A549 (cell line): Measurements from ENCODE around the gene CCDC74B. TPM values are rescaled to one million over a fixed set of nuclear protein-coding genes. Genes with fewer than 3 reads are reported as not detected.
"Not testable (repeated sequence)": the region's sequence is repeated elsewhere in the genome, so short reads cannot be mapped to it uniquely, and the experiment has no call there.

Experiments
- ATAC-seq, 2 experiments: fragments of 200-7000 bp in 1 of 2; fragments of >200 bp in 1 of 2; cut with Nextera tagmentation in 1 of 2; cut with Tn5 transposase in 1 of 2; 3 replicates each; pipeline versions ENCODE4 v1.8.0 to v1.9.1; 2018 to 2020; ENCODE audit warnings: mild to moderate bottlenecking in 1 of 2, moderate library complexity in 1 of 2
- CTCF ChIA-PET: fragments of 300-600 bp; sonication (Branson Sonifier 250); formaldehyde crosslinking; extraction: SDS; loops from one replicate; lab custom pipeline; 2021; ENCODE audit warnings: antibody characterized with exemption, inconsistent platforms; lab: Yijun Ruan, JAX
- POLR2A ChIA-PET: fragments of 350-600 bp; formaldehyde crosslinking; extraction: SDS; loops from one replicate; lab custom pipeline; 2021; ENCODE audit warnings: antibody characterized with exemption, inconsistent platforms; lab: Yijun Ruan, JAX
- DNase-seq, 2 experiments: peaks; one replicate each; pipeline versions ENCODE4 v3.0.0 to v3.0.0-alpha.2; 2011 to 2016; ENCODE audit warnings: low read depth in 1 of 2, low spot score in 1 of 2
- FAIRE-seq: peaks from 2 replicates; lab custom pipeline; 2011; peaks lifted over from hg19 to GRCh38; lab: Jason Lieb, UNC
- H3K27ac ChIP-seq, 2 experiments: fragments of >200 bp; sonication (Bioruptor Twin); formaldehyde crosslinking; 3 replicates each; pipeline ENCODE4 v1.5.1; 2016 to 2017
- H3K4me1 ChIP-seq: fragments of >200 bp; sonication (Bioruptor Twin); formaldehyde crosslinking; 3 replicates; pipeline ENCODE4 v1.6.1; 2016
- H3K4me2 ChIP-seq: fragments of >200 bp; sonication (Bioruptor Twin); formaldehyde crosslinking; 3 replicates; pipeline ENCODE4 v1.6.1; 2016
- H3K4me3 ChIP-seq: fragments of >200 bp; sonication (Bioruptor Twin); formaldehyde crosslinking; 3 replicates; pipeline ENCODE4 v1.5.1; 2016
- H3K9me3 ChIP-seq: fragments of >200 bp; sonication (Bioruptor Twin); formaldehyde crosslinking; 3 replicates; pipeline ENCODE4 v1.6.1; 2016
- EHF ChIP-seq: fragments of 250-450 bp; sonication (Bioruptor Pico); IDR thresholded peaks from 2 replicates; pipeline ENCODE4 v1.5.0; 2020; ENCODE audit warnings: mild to moderate bottlenecking
- FOSL2 ChIP-seq, 2 experiments: fragments of 450-650 bp in 1 of 2; fragments of >200 bp in 1 of 2; sonication (Bioruptor Twin) in 1 of 2; formaldehyde crosslinking; IDR thresholded peaks; 2 replicates each; pipeline versions ENCODE4 v1.5.0 to v1.6.1; 2016 to 2020; ENCODE audit warnings: mild to moderate bottlenecking in 1 of 2, moderate library complexity in 1 of 2
- JUN ChIP-seq, 2 experiments: fragments of >200 bp; sonication (Bioruptor Twin); formaldehyde crosslinking; IDR thresholded peaks; 2 replicates in 1 of 2; 3 replicates in 1 of 2; pipeline ENCODE4 v1.6.1; 2016 to 2017
- MAZ ChIP-seq: fragments of 150-350 bp; IDR thresholded peaks from 2 replicates; pipeline ENCODE4 v1.6.1; 2014; ENCODE audit warnings: antibody characterized with exemption, low read depth, low read length, borderline replicate concordance
- MYC ChIP-seq: IDR thresholded peaks from 2 replicates; pipeline ENCODE4 v1.6.1; 2012; ENCODE audit warnings: mild to moderate bottlenecking, inconsistent platforms, low read length, improper control_type of control experiment, borderline replicate concordance
- PHF8 ChIP-seq: fragments of 200-600 bp; sonication (generic); IDR thresholded peaks from 2 replicates; pipeline ENCODE4 v1.6.1; 2016; ENCODE audit warnings: low read depth, mild to moderate bottlenecking, antibody characterized with exemption, moderate library complexity, borderline replicate concordance
- POLR2A ChIP-seq: IDR thresholded peaks from 2 replicates; pipeline ENCODE4 v1.6.1; 2012; ENCODE audit warnings: mild to moderate bottlenecking, low read length
- RAD21 ChIP-seq, 2 experiments: fragments of >200 bp in 1 of 2; sonication (Bioruptor Twin) in 1 of 2; formaldehyde crosslinking in 1 of 2; IDR thresholded peaks in 1 of 2; conservative IDR thresholded peaks in 1 of 2; 2 replicates in 1 of 2; 3 replicates in 1 of 2; pipeline ENCODE4 v1.6.1; 2012 to 2018; ENCODE audit warnings: inconsistent platforms in 1 of 2
- SMC3 ChIP-seq: fragments of >200 bp; sonication (Bioruptor Twin); formaldehyde crosslinking; IDR thresholded peaks from 3 replicates; pipeline ENCODE4 v1.6.1; 2018; ENCODE audit warnings: inconsistent platforms
- ZFP36 ChIP-seq: fragments of 450-650 bp; IDR thresholded peaks from 2 replicates; pipeline ENCODE4 v1.6.1; 2014; ENCODE audit warnings: borderline replicate concordance; ENCODE audit not compliant: partially characterized antibody
- WGBS: methylation state at CpG from one replicate; pipeline ENCODE4 v1.1.6; 2017; ENCODE audit errors: missing lambda C conversion rate; 5-methylcytosine and 5-hydroxymethylcytosine counted together
- polyA plus RNA-seq, 4 experiments: library from polyadenylated mRNA; depleted of rRNA in 3 of 4; stranded (reverse); fragments of >200 nt; fragmentation: RNase III in 1 of 4; extraction: RNeasy Plus Mini Kit Qiagen cat#74134 plus additional on column Dnase treatment in 1 of 4; gene quantifications; 2 replicates in 3 of 4; 3 replicates in 1 of 4; pipeline ENCODE4 v1.2.3, GENCODE V29; 2011 to 2017
- TF ChIP-seq, protein P1 (sequence below): fragments of >200 bp; sonication (Bioruptor Twin); formaldehyde crosslinking; IDR thresholded peaks from 3 replicates; pipeline ENCODE4 v1.5.1; 2016

Gene CCDC74B
- polyA plus RNA-seq, 2 of the 4 experiments (the other 2 are of a cell fraction) = 5.2 to 5.4 TPM

DNA sequence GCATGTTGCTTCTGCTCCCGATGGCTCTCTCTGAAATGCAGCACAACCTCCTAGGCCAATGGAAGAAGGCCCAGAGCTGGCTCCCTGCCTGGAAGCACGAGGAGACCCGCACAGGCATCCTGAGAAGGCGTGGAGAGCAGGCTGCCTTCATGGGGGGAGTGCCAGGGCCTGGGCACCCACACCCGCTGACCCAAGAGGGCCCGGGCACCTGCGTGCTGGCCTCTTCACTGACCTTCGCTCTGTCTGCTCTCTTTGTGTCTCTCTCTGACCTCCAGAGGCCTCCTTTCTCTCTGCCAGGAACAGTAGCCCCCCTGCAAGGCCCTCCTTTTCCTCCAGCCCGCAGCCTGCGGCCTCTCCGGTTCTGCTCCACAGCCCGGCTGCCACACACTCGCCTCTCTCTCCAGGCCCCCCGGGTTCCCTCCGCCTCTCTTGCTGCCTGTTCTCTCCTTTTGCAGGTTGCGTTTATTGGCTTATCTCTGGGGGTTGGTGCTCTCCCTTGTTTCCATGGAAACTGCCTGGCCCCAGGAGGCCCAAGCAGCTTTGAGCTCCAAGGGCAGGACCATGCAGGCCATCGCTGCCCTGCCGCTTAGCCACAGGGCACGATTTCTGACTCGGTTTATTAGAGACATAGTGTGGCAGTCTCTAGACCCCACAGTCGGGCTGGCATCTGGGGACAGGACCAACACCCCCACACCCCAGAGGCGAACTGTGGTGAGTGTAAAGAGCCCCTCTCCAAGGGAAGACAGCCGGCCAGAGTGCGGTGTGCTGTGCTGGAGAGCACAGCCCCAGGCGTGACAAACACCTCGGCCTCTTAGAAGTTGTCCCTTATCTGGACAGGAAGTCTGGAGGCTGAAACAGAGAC, 38.8 kb upstream of the CCDC74B start:
- no peak for TF ChIP-seq EHF (CRISPR knock-in tag)
- TF ChIP-seq MYC = no peak
- ATAC-seq = no peak
- H3K4me3 ChIP-seq = peak overlapping the region; percentile 99
- ChIA-PET CTCF (interaction anchor here (6.0 kb wide), 1 partner anchor 150 kb away, joined by 96 read pairs; no protein-coding TSS in a partner anchor), POLR2A (no interaction called here)
- H3K4me2 ChIP-seq = peak overlapping the region; percentile 98
- H3K4me1 ChIP-seq = peaks cover 9% of the 10 kb centered on the region; the same call in 2 of the 3 replicates
- H3K9me3 ChIP-seq = no peaks in the 10 kb centered on the region
- 82% methylated on average over 23 of the region's 26 CpGs for WGBS
- no peak for FAIRE-seq
- DNase-seq = no peak
- H3K27ac ChIP-seq = peak overlapping the region; percentile 93 to 99; a peak in 4 of 6 replicates

DNA sequence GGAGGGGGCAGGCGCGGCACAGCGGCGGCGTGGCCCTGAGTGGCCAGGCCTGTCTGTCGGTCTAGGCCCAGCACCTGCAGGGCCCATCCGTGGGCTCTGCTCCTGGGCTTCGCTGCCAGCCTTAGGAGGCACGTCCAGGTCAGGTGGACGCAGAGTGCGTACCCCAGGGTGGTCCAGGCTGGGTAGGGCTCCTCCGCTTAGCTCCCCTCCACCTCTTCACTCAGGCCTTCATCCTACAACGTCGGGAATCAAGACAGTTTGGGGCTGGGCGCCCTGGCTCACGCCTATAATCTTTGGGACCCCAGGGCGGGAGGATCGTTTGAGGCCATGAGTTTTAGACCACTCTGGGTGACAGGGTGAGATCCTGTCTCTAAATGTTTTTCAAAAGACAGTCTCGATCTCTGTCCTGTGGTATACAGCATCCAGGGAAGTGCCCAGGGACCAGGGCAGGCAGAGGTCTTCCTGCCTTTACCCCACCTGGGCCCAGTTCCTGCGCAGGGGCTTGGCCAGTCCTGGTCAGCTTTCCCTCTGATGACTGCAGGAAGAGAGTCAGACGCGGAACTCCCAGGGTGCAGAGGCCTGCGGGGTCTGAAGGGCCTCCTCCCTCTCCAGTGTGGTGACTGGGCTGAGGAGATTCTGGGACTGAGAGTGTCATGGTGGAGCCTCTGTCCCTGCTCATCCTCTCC, 38.1 kb upstream of the CCDC74B start:
- FAIRE-seq, DNase-seq, H3K4me1 ChIP-seq, H3K9me3 ChIP-seq: not testable (repeated sequence)
- Histone ChIP-seq H3K4me3 (peak overlapping the region; percentile 99), H3K27ac (peak overlapping the region; percentile 93 to 99), H3K4me2 (peak overlapping the region; percentile 98)
- ChIA-PET CTCF (interaction anchor here (0.7 to 6.0 kb wide), 8 partner anchors 10 to 159 kb away, joined by 3 to 96 read pairs (median 6); partner anchors contain the start of gene IMP4), POLR2A (interaction anchor here (2.1 kb wide), 2 partner anchors 154 to 159 kb away, joined by 8 to 24 read pairs; partner anchors contain the start of gene IMP4)
- WGBS = 2% methylated on average over 6 of the region's 23 CpGs
- ATAC-seq = peak; percentile 15 to 40; a peak in 5 of 6 replicates

DNA sequence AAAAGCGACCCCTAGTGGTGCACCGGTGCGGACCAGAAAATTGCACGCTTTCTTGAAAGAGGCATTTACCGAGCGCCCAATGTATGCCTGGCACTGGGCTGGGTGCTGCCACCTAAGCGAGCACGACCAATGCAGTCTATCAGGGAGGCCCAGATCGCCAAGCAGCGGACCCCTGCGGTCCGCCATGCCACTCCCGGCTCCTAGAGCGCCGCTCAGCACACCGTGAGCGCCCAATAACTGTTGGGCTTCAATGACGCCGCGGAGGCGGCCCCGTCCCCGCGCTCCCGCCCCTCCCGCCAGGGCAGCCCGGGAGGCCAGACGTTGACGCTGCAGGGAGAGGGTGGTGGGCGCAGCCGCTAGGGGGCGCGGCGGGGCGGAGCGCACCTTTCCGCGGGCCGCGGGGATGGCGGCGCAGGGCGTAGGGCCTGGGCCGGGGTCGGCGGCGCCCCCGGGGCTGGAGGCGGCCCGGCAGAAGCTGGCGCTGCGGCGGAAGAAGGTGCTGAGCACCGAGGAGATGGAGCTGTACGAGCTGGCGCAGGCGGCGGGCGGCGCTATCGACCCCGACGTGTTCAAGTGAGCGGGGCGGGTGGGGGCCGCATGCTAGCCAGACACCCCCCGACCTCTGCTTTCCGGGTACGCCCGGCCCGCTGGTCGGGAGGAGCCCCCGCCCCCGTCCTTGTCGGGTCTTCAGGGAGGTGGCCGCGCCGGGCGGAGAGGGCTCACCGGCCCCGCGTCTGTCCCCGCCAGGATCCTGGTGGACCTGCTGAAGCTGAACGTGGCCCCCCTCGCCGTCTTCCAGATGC, 37.2 kb upstream of the CCDC74B start, which contains the start of gene MZT2B:
MZT2B (plus strand) TSS at position 383 of the 803 bp plus-strand sequence; CDS start at position 404, 21 bp downstream.
- H3K9me3 ChIP-seq; H3K4me1 ChIP-seq; FAIRE-seq; TF ChIP-seq FOSL2 (IDR thresholded peaks at IDR 0.05): not testable (repeated sequence)
- CTCF ChIA-PET = interaction anchor here (0.7 to 6.0 kb wide), 8 partner anchors 11 to 160 kb away, joined by 3 to 96 read pairs (median 6); partner anchors contain the start of gene IMP4
- TF ChIP-seq, protein P1, sequence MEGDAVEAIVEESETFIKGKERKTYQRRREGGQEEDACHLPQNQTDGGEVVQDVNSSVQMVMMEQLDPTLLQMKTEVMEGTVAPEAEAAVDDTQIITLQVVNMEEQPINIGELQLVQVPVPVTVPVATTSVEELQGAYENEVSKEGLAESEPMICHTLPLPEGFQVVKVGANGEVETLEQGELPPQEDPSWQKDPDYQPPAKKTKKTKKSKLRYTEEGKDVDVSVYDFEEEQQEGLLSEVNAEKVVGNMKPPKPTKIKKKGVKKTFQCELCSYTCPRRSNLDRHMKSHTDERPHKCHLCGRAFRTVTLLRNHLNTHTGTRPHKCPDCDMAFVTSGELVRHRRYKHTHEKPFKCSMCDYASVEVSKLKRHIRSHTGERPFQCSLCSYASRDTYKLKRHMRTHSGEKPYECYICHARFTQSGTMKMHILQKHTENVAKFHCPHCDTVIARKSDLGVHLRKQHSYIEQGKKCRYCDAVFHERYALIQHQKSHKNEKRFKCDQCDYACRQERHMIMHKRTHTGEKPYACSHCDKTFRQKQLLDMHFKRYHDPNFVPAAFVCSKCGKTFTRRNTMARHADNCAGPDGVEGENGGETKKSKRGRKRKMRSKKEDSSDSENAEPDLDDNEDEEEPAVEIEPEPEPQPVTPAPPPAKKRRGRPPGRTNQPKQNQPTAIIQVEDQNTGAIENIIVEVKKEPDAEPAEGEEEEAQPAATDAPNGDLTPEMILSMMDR = peak; percentile 78
- TF ChIP-seq SMC3 = peak; percentile 76
- TF ChIP-seq ZFP36 = peak; percentile 24
- peak; percentile 54 to 71; a peak in 3 of 5 replicates for TF ChIP-seq JUN (IDR thresholded peaks at IDR 0.05)
- peak; percentile 42; the same call in 1 of the 2 replicates for TF ChIP-seq PHF8
- peak; percentile 19; the same call in 1 of the 2 replicates for TF ChIP-seq MAZ
- TF ChIP-seq FOSL2 (CRISPR knock-in tag; IDR thresholded peaks at IDR 0.05) = 0 out of 2 replicates have a peak, but pooled peaks have one; percentile 5
- TF ChIP-seq RAD21 (conservative IDR thresholded peaks at IDR 0.05 in 1 of 2, IDR thresholded peaks at IDR 0.05 in 1 of 2) = peak; percentile 35 to 50; a peak in 2 of 5 replicates
- TF ChIP-seq POLR2A = peak; percentile 52
- peak; percentile 83 to 91 for ATAC-seq
- peak; percentile 68 to 87 for DNase-seq
- Histone ChIP-seq H3K4me2 (peak within 1 kb of the TSS; percentile 98), H3K4me3 (peak within 1 kb of the TSS; percentile 99), H3K27ac (peak within 1 kb of the TSS; percentile 93 to 99)
- POLR2A ChIA-PET = interaction anchor here (0.8 to 2.1 kb wide), 5 partner anchors 16 to 160 kb away, joined by 3 to 24 read pairs (median 5); partner anchors contain the start of gene IMP4
- WGBS = 0% methylated on average over 14 of the region's 86 CpGs
